Stimulated activated effector memory CD8-positive, alpha-beta T cell treated with anti-CD3 and anti-CD28 coated beads, Interleukin-12 subunit alpha, Interleukin-12 subunit beta, amount 100 ng/mL, for 72 hours (primary cell): ENCODE results near the gene SEMA3B.
"Not testable (repeated sequence)": the region's sequence is repeated elsewhere in the genome, so short reads cannot be mapped to it uniquely, and the experiment has no call there.

ENCODE experiments used
- ATAC-seq: fragments of 150-1000 bp; cut with Tn5 transposase; 2 replicates; pipeline ENCODE4 v1.10.0; 2021
- DNase-seq, 2 donors: peaks; one replicate each; pipeline ENCODE4 v3.0.0; 2021 to 2022; ENCODE audit warnings: low spot score in 2 of 2
- H3K27ac Mint-ChIP-seq: one replicate; pipeline ENCODE4 v1.8.0; 2022; ENCODE audit warnings: mild to moderate bottlenecking, mixed read lengths
- H3K36me3 Mint-ChIP-seq: one replicate; pipeline ENCODE4 v1.8.0; 2022; ENCODE audit warnings: mild to moderate bottlenecking, mixed read lengths
- H3K4me1 Mint-ChIP-seq: one replicate; pipeline ENCODE4 v1.8.0; 2022; ENCODE audit warnings: mixed read lengths
- H3K4me3 Mint-ChIP-seq: one replicate; pipeline ENCODE4 v1.8.0; 2022; ENCODE audit warnings: mild to moderate bottlenecking, mixed read lengths
- H3K9me3 Mint-ChIP-seq: one replicate; pipeline ENCODE4 v1.8.0; 2022; ENCODE audit warnings: mixed read lengths

SEMA3B gene

GRCh38 chr3:50269977-50270413, 1.0 kb downstream of the SEMA3B start:
- DNase-seq = no peak
- no peaks in the 10 kb centered on the region for H3K9me3 Mint-ChIP-seq
- H3K27ac Mint-ChIP-seq = no peak overlapping the region
- no peak for ATAC-seq
- H3K4me1 Mint-ChIP-seq = peaks cover 26% of the 10 kb centered on the region
- peaks cover 6% of the 10 kb centered on the region for H3K36me3 Mint-ChIP-seq
- no peak overlapping the region for H3K4me3 Mint-ChIP-seq

GRCh38 chr3:50270422-50271224, 1.7 kb downstream of the SEMA3B start:
- Mint-ChIP-seq H3K4me1 (peaks cover 32% of the 10 kb centered on the region), H3K9me3 (no peaks in the 10 kb centered on the region), H3K27ac (no peak overlapping the region), H3K36me3 (peaks cover 6% of the 10 kb centered on the region), H3K4me3 (no peak overlapping the region)
- DNase-seq (no peak), ATAC-seq (no peak)

GRCh38 chr3:50271314-50271936, 2.5 kb downstream of the SEMA3B start:
- H3K4me1 Mint-ChIP-seq = peaks cover 38% of the 10 kb centered on the region
- no peak overlapping the region for H3K4me3 Mint-ChIP-seq
- peak overlapping the region; percentile 13 for H3K27ac Mint-ChIP-seq
- no peak for ATAC-seq
- no peak for DNase-seq
- peaks cover 6% of the 10 kb centered on the region for H3K36me3 Mint-ChIP-seq
- H3K9me3 Mint-ChIP-seq = no peaks in the 10 kb centered on the region

- H3K27ac Mint-ChIP-seq = peak overlapping the region; percentile 91
- not testable (repeated sequence) for DNase-seq, H3K9me3 Mint-ChIP-seq, ATAC-seq, H3K36me3 Mint-ChIP-seq
- peak overlapping the region; percentile 83 for H3K4me3 Mint-ChIP-seq
- H3K4me1 Mint-ChIP-seq = peaks cover 38% of the 10 kb centered on the region
These were observed 3.6 kb downstream of the SEMA3B start for GRCh38 chr3:50272538-50272910.

GRCh38 chr3:50272911-50273688, 4.2 kb downstream of the SEMA3B start:
- peak; percentile 98 for DNase-seq
- H3K27ac Mint-ChIP-seq = peak overlapping the region; percentile 91
- H3K4me1 Mint-ChIP-seq = peaks cover 38% of the 10 kb centered on the region
- H3K9me3 Mint-ChIP-seq = no peaks in the 10 kb centered on the region
- peak overlapping the region; percentile 83 for H3K4me3 Mint-ChIP-seq
- peaks cover 6% of the 10 kb centered on the region for H3K36me3 Mint-ChIP-seq
- peak; percentile 94 for ATAC-seq

GRCh38 chr3:50273689-50274065, 4.7 kb downstream of the SEMA3B start:
- peaks cover 38% of the 10 kb centered on the region for H3K4me1 Mint-ChIP-seq
- peak overlapping the region; percentile 83 for H3K4me3 Mint-ChIP-seq
- H3K27ac Mint-ChIP-seq = no peak overlapping the region

GRCh38 chr3:50274371-50275104, 5.6 kb downstream of the SEMA3B start:
- peak; percentile 46 for ATAC-seq
- H3K4me3 Mint-ChIP-seq = peak overlapping the region; percentile 83
- H3K36me3 Mint-ChIP-seq = peaks cover 6% of the 10 kb centered on the region
- peak; percentile 70 to 89 for DNase-seq
- H3K27ac Mint-ChIP-seq = peak overlapping the region; percentile 53
- H3K9me3 Mint-ChIP-seq = no peaks in the 10 kb centered on the region
- peaks cover 38% of the 10 kb centered on the region for H3K4me1 Mint-ChIP-seq

More at GRCh38 chr3:50273689-50274065, 4.7 kb downstream of the SEMA3B start:
- Mint-ChIP-seq H3K9me3 (no peaks in the 10 kb centered on the region), H3K36me3 (peaks cover 6% of the 10 kb centered on the region)
- DNase-seq (no peak), ATAC-seq (no peak)

GRCh38 chr3:50275141-50275995, 6.4 kb downstream of the SEMA3B start:
- Mint-ChIP-seq H3K4me3 (peak overlapping the region; percentile 83), H3K4me1 (peaks cover 38% of the 10 kb centered on the region), H3K9me3 (no peaks in the 10 kb centered on the region), H3K36me3 (peaks cover 6% of the 10 kb centered on the region), H3K27ac (no peak overlapping the region)
- no peak for ATAC-seq
- no peak for DNase-seq

GRCh38 chr3:50275996-50276761, 7.2 kb downstream of the SEMA3B start:
- Mint-ChIP-seq H3K36me3 (peaks cover 6% of the 10 kb centered on the region), H3K27ac (no peak overlapping the region), H3K4me3 (peak overlapping the region; percentile 83), H3K4me1 (peaks cover 38% of the 10 kb centered on the region), H3K9me3 (no peaks in the 10 kb centered on the region)
- ATAC-seq = no peak
- DNase-seq = no peak

- Mint-ChIP-seq H3K4me1 (peaks cover 34% of the 10 kb centered on the region), H3K36me3 (peaks cover 6% of the 10 kb centered on the region), H3K27ac (no peak overlapping the region), H3K4me3 (no peak overlapping the region), H3K9me3 (no peaks in the 10 kb centered on the region)
- ATAC-seq (no peak), DNase-seq (no peak)
These were observed 7.8 kb downstream of the SEMA3B start for GRCh38 chr3:50276762-50277101.

GRCh38 chr3:50278123-50278879, 9.4 kb downstream of the SEMA3B start:
- no peak overlapping the region for H3K4me3 Mint-ChIP-seq

GRCh38 chr3:50278880-50279224, 9.9 kb downstream of the SEMA3B start, which contains the start of gene LSMEM2:
Gene LSMEM2, plus strand, starts transcription at chr3:50279087. Its CDS starts 27 bp downstream, at chr3:50279114.
- DNase-seq = no peak
- Mint-ChIP-seq H3K27ac (peak within 1 kb of the TSS; percentile 18), H3K4me3 (no peak within 1 kb of the TSS), H3K9me3 (no peaks in the 10 kb centered on the region), H3K36me3 (peaks cover 6% of the 10 kb centered on the region), H3K4me1 (peaks cover 24% of the 10 kb centered on the region)
- ATAC-seq = no peak

More at GRCh38 chr3:50278123-50278879, 9.4 kb downstream of the SEMA3B start:
- peak overlapping the region; percentile 18 for H3K27ac Mint-ChIP-seq
- peaks cover 6% of the 10 kb centered on the region for H3K36me3 Mint-ChIP-seq
- no peaks in the 10 kb centered on the region for H3K9me3 Mint-ChIP-seq
- peaks cover 26% of the 10 kb centered on the region for H3K4me1 Mint-ChIP-seq
- ATAC-seq (no peak), DNase-seq (no peak)
